ENCODE data around the gene ETV3L.

DNA sequence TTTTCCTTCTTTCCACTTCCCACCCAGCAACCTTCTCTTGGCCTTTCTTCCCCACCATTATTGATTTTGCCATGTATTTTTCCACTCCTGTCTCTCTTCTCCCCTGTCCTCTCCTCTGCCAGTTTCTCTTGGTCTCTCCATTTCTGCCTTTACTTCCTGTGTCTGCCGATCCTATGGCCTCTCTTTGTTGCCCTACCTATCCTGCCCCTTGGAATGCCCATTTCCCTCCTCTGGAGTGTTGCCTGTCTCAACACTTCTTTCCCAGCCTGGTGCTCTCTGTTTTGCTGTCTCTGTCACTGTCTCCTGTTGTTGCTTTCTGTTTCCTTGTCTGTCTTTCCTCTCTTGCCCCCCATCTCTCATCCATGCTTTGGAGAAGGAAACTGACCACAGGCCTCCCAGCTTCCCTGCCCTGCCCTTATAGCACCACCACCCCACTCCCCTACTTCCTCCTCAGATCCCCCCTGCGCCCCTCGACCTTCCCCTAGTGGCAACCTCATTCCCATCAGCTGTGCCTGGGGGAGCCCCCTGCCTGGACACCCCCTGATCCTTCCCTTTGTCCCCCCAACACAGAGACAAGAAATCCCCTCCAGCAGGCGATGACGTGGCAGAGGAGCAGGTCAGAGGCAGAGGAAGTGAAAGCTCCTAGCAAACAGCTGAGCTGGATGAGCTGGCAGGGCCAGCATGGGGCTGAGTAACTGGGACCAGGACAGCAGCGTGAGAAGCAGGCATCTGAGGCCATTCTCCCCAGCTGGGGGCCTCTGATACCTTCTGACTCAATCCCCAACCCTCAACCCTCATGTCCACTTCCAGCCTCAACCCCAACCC is 6.6 kb upstream of the ETV3L start:
- TF ChIP-seq EZH2phosphoT487 (IDR thresholded peaks at IDR 0.05; ENCODE audit: insufficient read depth, low read depth) (no peak), EZH2 (IDR thresholded peaks at IDR 0.05; ENCODE audit: insufficient read depth, poor library complexity, severe bottlenecking) (no peak)

Measured in GM23248 (cell line).